B cell (primary cell): ENCODE results near the gene SLCO2B1. TPM values are rescaled to one million over a fixed set of nuclear protein-coding genes. Genes with fewer than 3 reads are reported as not detected.

Source experiments
- ATAC-seq: fragments of 200-7000 bp; cut with Tn5 transposase; one replicate; pipeline ENCODE4 v1.10.0; 2021; ENCODE audit warnings: low read depth, mild to moderate bottlenecking, moderate number of reproducible peaks, moderate library complexity
- CTCF ChIA-PET: fragments of 350-600 bp; sonication (Branson Sonifier 250); formaldehyde crosslinking; loops from one replicate; lab custom pipeline; 2021; ENCODE audit warnings: antibody characterized with exemption, inconsistent platforms; lab: Charles Lee
- POLR2A ChIA-PET: fragments of 350-600 bp; sonication (Branson Sonifier 250); formaldehyde crosslinking; loops from one replicate; lab custom pipeline; 2021; ENCODE audit warnings: antibody characterized with exemption; lab: Charles Lee
- DNase-seq: peaks from one replicate; pipeline ENCODE4 v3.0.0; 2013
- H2AFZ ChIP-seq: 2 replicates; pipeline ENCODE4 v1.6.1; 2012; ENCODE audit warnings: mild to moderate bottlenecking, low read depth, low read length; ENCODE audit not compliant: insufficient read depth, poor library complexity, severe bottlenecking
- H3K27ac ChIP-seq, 2 donors: 1 replicate in 1 of 2; 2 replicates in 1 of 2; pipeline ENCODE4 v1.5.1; 2012 to 2013; ENCODE audit warnings: low read length in 2 of 2, mild to moderate bottlenecking in 2 of 2, moderate library complexity in 1 of 2
- H3K27me3 ChIP-seq, 4 experiments: fragments of 200-600 bp in 1 of 4; sonication (generic) in 1 of 4; replicated peaks in 1 of 4; 1 replicate in 2 of 4; 2 replicates in 2 of 4; pipeline versions ENCODE4 v1.6.1 to v1.7.0; 2013 to 2016; ENCODE audit warnings: low read length in 3 of 4, mild to moderate bottlenecking in 2 of 4, mixed read lengths in 1 of 4, moderate library complexity in 1 of 4; ENCODE audit not compliant: insufficient read depth in 4 of 4, control insufficient read depth in 3 of 4; ENCODE audit errors: control extremely low read depth in 1 of 4
- H3K36me3 ChIP-seq, 2 experiments: replicated peaks in 1 of 2; 1 replicate in 1 of 2; 2 replicates in 1 of 2; pipeline versions ENCODE4 v1.6.1 to v1.7.1; 2013; ENCODE audit warnings: low read length in 1 of 2; ENCODE audit not compliant: insufficient read depth in 2 of 2, control insufficient read depth in 1 of 2; ENCODE audit errors: control extremely low read depth in 1 of 2, extremely low read depth in 1 of 2
- H3K4me1 ChIP-seq, 2 donors: fragments of 200-600 bp in 1 of 2; sonication (generic) in 1 of 2; 1 replicate in 1 of 2; 2 replicates in 1 of 2; pipeline versions ENCODE4 v1.5.1 to v1.6.1; 2013 to 2017; ENCODE audit warnings: low read length in 2 of 2; ENCODE audit not compliant: control insufficient read depth in 2 of 2, insufficient read depth in 2 of 2
- H3K4me2 ChIP-seq: replicated peaks from 2 replicates; pipeline ENCODE3; 2012; ENCODE audit warnings: mild to moderate bottlenecking, low read depth, low read length; ENCODE audit not compliant: poor library complexity, severe bottlenecking
- H3K4me3 ChIP-seq, 5 experiments: fragments of 200-600 bp in 1 of 5; sonication (generic) in 1 of 5; 1 replicate in 3 of 5; 2 replicates in 2 of 5; pipeline versions ENCODE4 v1.5.1 to v1.7.0; 2011 to 2016; ENCODE audit warnings: low read length in 4 of 5, mild to moderate bottlenecking in 4 of 5, low read depth in 2 of 5, control low read depth in 1 of 5, moderate library complexity in 1 of 5; ENCODE audit not compliant: insufficient read depth in 1 of 5; ENCODE audit errors: control extremely low read depth in 1 of 5, extremely low read depth in 1 of 5
- H3K79me2 ChIP-seq: fragments of 200-600 bp; sonication (generic); one replicate; pipeline ENCODE4 v1.6.0; 2016; ENCODE audit warnings: low read length; ENCODE audit not compliant: control insufficient read depth, insufficient read depth
- H3K9ac ChIP-seq: fragments of 200-600 bp; sonication (generic); 2 replicates; pipeline ENCODE4 v1.6.1; 2017; ENCODE audit warnings: mild to moderate bottlenecking, low read length, moderate library complexity
- H3K9me3 ChIP-seq, 3 donors: one replicate each; pipeline versions ENCODE4 v1.6.1 to v1.7.1; 2013; ENCODE audit warnings: low read length in 2 of 3; ENCODE audit not compliant: control insufficient read depth in 2 of 3, insufficient read depth in 1 of 3; ENCODE audit errors: control extremely low read depth in 1 of 3
- H4K20me1 ChIP-seq: 2 replicates; pipeline ENCODE4 v1.6.0; 2012; ENCODE audit warnings: mild to moderate bottlenecking, low read length; ENCODE audit not compliant: insufficient read depth, control insufficient read depth, poor library complexity, severe bottlenecking
- H3K27ac Mint-ChIP-seq: one replicate; pipeline ENCODE4 v1.8.0; 2021; ENCODE audit warnings: mixed read lengths
- H3K27me3 Mint-ChIP-seq: one replicate; pipeline ENCODE4 v1.8.0; 2021; ENCODE audit warnings: mixed read lengths
- H3K4me1 Mint-ChIP-seq: one replicate; pipeline ENCODE4 v1.8.0; 2021; ENCODE audit warnings: mixed read lengths
- H3K4me3 Mint-ChIP-seq: one replicate; pipeline ENCODE4 v1.8.0; 2021; ENCODE audit warnings: mixed read lengths
- H3K9me3 Mint-ChIP-seq: one replicate; pipeline ENCODE4 v1.8.0; 2022; ENCODE audit warnings: mixed read lengths; ENCODE audit not compliant: insufficient read depth
- EZH2 ChIP-seq: IDR thresholded peaks from 2 replicates; pipeline ENCODE4 v1.6.1; 2012; ENCODE audit warnings: borderline replicate concordance, low read depth, mild to moderate bottlenecking, moderate library complexity, low read length; ENCODE audit not compliant: insufficient read depth, poor library complexity, severe bottlenecking
- WGBS: methylation state at CpG from one replicate; pipeline ENCODE4 v1.1.5; 2013; ENCODE audit warnings: missing lambda C conversion rate; ENCODE audit not compliant: insufficient coverage; 5-methylcytosine and 5-hydroxymethylcytosine counted together
- intact Hi-C: fragments of 100-400 bp; cut with micrococcal nuclease; formaldehyde crosslinking; loops from one replicate; pipeline ENCODE4 v1.10.0; 2022
- polyA plus RNA-seq: library from polyadenylated mRNA; depleted of rRNA; stranded (reverse); fragments of >200 nt; gene quantifications from 2 replicates; pipeline ENCODE4 v1.2.3, GENCODE V29; 2012
- total RNA-seq, 2 donors: library from RNA; stranded (reverse); fragments of 120-200 nt in 1 of 2; gene quantifications; 1 replicate in 1 of 2; 2 replicates in 1 of 2; pipeline versions ENCODE4 v1.2.3 to v1.2.4, GENCODE V29; 2013 to 2022
- TF ChIP-seq, protein P1 (sequence below): fragments of 200-600 bp; IDR thresholded peaks from one replicate; pipeline ENCODE4 v1.8.0; 2022; ENCODE audit warnings: antibody characterized with exemption, mild to moderate bottlenecking

SLCO2B1 gene
- total and polyA plus RNA-seq, 2 donors (not counting 1 experiment from before 2014, with no cell fraction given), result 1.2 TPM; not detected in 1

DNA sequence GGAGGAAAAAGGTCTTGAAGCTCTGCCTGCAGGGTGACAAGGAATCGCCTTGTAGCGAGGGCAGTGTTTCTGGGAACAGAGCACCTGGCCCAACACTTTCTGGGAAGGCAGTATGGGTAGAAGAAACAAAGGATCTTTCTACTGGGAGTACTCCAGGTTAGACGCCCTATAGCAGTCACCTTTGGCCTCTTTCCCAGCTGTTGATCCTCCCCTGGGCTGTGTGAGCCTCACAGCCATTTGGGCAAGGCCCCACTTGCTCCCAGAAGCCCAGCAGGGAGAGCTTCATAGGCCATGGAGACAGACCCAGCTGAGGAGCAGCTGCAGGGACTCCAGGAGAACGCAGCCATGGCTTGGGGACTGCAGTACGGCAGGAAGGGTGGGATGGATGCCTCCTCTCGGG, 1.2 kb downstream of the SLCO2B1 start:
- no peaks in the 10 kb centered on the region for H3K27me3 ChIP-seq
- no peak overlapping the region for H3K4me3 ChIP-seq
- intact Hi-C loops, result no loop called here
- ChIA-PET POLR2A (no interaction called here), CTCF (interaction anchor here (1.1 to 2.7 kb wide), 2 partner anchors 11 to 96 kb away, joined by 9 to 11 read pairs; no protein-coding TSS in a partner anchor)
- H3K36me3 ChIP-seq, result no peaks in the 10 kb centered on the region
- no peak overlapping the region for H3K4me2 ChIP-seq
- no peak overlapping the region for H3K9ac ChIP-seq
- Mint-ChIP-seq H3K4me1 (no peaks in the 10 kb centered on the region), H3K27me3 (peaks cover 23% of the 10 kb centered on the region), H3K4me3 (no peak overlapping the region), H3K27ac (no peak overlapping the region), H3K9me3 (no peaks in the 10 kb centered on the region)
- H3K79me2 ChIP-seq, result no peaks in the 10 kb centered on the region
- WGBS, result 95% methylated on average over 4 of the region's 6 CpGs
- H2AFZ ChIP-seq, result no peak overlapping the region
- H3K4me1 ChIP-seq, result no peaks in the 10 kb centered on the region
- TF ChIP-seq EZH2, result no peak
- TF ChIP-seq, protein P1, sequence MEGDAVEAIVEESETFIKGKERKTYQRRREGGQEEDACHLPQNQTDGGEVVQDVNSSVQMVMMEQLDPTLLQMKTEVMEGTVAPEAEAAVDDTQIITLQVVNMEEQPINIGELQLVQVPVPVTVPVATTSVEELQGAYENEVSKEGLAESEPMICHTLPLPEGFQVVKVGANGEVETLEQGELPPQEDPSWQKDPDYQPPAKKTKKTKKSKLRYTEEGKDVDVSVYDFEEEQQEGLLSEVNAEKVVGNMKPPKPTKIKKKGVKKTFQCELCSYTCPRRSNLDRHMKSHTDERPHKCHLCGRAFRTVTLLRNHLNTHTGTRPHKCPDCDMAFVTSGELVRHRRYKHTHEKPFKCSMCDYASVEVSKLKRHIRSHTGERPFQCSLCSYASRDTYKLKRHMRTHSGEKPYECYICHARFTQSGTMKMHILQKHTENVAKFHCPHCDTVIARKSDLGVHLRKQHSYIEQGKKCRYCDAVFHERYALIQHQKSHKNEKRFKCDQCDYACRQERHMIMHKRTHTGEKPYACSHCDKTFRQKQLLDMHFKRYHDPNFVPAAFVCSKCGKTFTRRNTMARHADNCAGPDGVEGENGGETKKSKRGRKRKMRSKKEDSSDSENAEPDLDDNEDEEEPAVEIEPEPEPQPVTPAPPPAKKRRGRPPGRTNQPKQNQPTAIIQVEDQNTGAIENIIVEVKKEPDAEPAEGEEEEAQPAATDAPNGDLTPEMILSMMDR, result no peak
- H4K20me1 ChIP-seq, result no peaks in the 10 kb centered on the region
- ATAC-seq (no peak), DNase-seq (no peak)
- H3K27ac ChIP-seq, result no peak overlapping the region
- H3K9me3 ChIP-seq, result no peaks in the 10 kb centered on the region

DNA sequence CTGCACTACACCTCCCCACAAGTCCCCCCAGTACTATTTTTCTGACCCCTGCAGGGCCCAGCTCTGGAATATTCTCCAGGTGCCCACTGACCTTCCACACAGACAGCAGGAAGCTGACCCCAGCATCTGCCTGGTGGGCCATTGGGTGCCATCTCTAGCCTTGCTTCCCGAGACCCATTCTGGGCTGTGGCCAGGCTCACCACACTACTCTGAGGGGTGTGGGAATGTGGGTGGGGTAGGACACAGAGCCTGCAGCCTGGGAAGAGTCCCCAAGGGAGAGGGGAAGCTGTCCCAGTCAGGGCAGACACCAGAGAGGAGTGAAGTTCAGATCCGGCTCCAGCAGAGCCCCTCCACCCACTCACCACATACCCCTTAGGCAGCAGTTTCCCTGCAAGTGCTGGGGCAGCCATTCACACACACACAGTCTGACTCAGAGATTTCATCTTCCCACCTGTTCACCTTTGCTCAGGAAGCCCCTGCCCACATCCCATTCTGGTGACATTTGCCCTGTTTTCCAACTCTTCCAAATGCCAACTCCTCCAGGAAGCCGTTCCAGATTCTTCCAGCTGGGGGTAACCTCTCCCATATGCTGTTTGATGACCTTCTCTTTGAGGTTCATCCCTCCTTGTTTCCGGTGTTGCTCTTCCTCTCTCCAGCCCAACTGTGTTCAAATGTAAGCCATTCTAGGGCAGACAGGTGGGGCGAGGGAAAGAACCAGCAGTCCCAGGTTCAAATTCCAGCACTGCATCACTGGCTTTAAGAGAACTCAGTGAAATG, 1.9 kb downstream of the SLCO2B1 start:
- 97% methylated on average over 3 of the region's 5 CpGs for WGBS
- ATAC-seq, result no peak
- Histone ChIP-seq H3K4me1 (no peaks in the 10 kb centered on the region), H3K4me2 (no peak overlapping the region), H3K36me3 (no peaks in the 10 kb centered on the region), H3K4me3 (no peak overlapping the region), H2AFZ (no peak overlapping the region), H3K9me3 (no peaks in the 10 kb centered on the region), H3K9ac (no peak overlapping the region), H3K27me3 (no peaks in the 10 kb centered on the region), H3K79me2 (no peaks in the 10 kb centered on the region), H3K27ac (no peak overlapping the region), H4K20me1 (no peaks in the 10 kb centered on the region)
- ChIA-PET CTCF (interaction anchor here (1.2 to 4.3 kb wide), 2 partner anchors 8 to 11 kb away, joined by 4 to 28 read pairs; no protein-coding TSS in a partner anchor), POLR2A (no interaction called here)
- DNase-seq, result no peak
- Mint-ChIP-seq H3K4me1 (no peaks in the 10 kb centered on the region), H3K4me3 (no peak overlapping the region), H3K9me3 (no peaks in the 10 kb centered on the region), H3K27ac (no peak overlapping the region), H3K27me3 (peaks cover 23% of the 10 kb centered on the region)
- TF ChIP-seq EZH2, result no peak
- TF ChIP-seq, protein P1, result no peak
- intact Hi-C loops, result no loop called here
